H9 (cell line): ENCODE measurements around the gene SRP19. TPM values are rescaled to one million over a fixed set of nuclear protein-coding genes. Genes with fewer than 3 reads are reported as not detected.

Source experiments
- DNase-seq: peaks from one replicate; pipeline ENCODE4 v3.0.0-alpha.2; 2017
- H2AFZ ChIP-seq: one replicate; pipeline ENCODE4 v1.6.1; 2013; ENCODE audit warnings: mild to moderate bottlenecking, low read length, control low read depth, moderate library complexity
- H2AK5ac ChIP-seq: 2 replicates; pipeline ENCODE4 v1.6.1; 2013; ENCODE audit warnings: low read length, control low read depth, mixed read lengths; ENCODE audit not compliant: insufficient read length
- H2BK120ac ChIP-seq: one replicate; pipeline ENCODE4 v1.6.1; 2013; ENCODE audit warnings: low read depth, mild to moderate bottlenecking, low read length, control low read depth, inconsistent platforms; ENCODE audit not compliant: poor library complexity, severe bottlenecking
- H2BK12ac ChIP-seq: 2 replicates; pipeline ENCODE4 v1.6.1; 2013; ENCODE audit warnings: low read length, control low read depth, mixed read lengths, low read depth; ENCODE audit not compliant: insufficient read length
- H2BK15ac ChIP-seq: 2 replicates; pipeline ENCODE4 v1.6.1; 2013; ENCODE audit warnings: low read depth, low read length, control low read depth
- H2BK20ac ChIP-seq: one replicate; pipeline ENCODE4 v1.6.1; 2013; ENCODE audit warnings: low read depth, mild to moderate bottlenecking, low read length, control low read depth, inconsistent platforms; ENCODE audit not compliant: poor library complexity, severe bottlenecking
- H2BK5ac ChIP-seq: 2 replicates; pipeline ENCODE4 v1.6.1; 2013; ENCODE audit warnings: low read length, control low read depth, mixed read lengths; ENCODE audit not compliant: insufficient read length
- H3K14ac ChIP-seq: 2 replicates; pipeline ENCODE4 v1.6.1; 2013; ENCODE audit warnings: low read length, control low read depth; ENCODE audit not compliant: insufficient read depth
- H3K18ac ChIP-seq: 2 replicates; pipeline ENCODE4 v1.6.1; 2013; ENCODE audit warnings: low read depth, mild to moderate bottlenecking, mixed read lengths, low read length, control low read depth; ENCODE audit not compliant: insufficient read length
- H3K23ac ChIP-seq: 2 replicates; pipeline ENCODE4 v1.6.1; 2013; ENCODE audit warnings: low read length, control low read depth, mixed read lengths, low read depth; ENCODE audit not compliant: insufficient read length
- H3K23me2 ChIP-seq: 2 replicates; pipeline ENCODE4 v1.6.1; 2013; ENCODE audit warnings: low read depth, mild to moderate bottlenecking, mixed read lengths, low read length, control low read depth; ENCODE audit not compliant: insufficient read length, poor library complexity, severe bottlenecking
- H3K27ac ChIP-seq: 2 replicates; pipeline ENCODE4 v1.5.1; 2013; ENCODE audit warnings: low read length, control low read depth, mixed read lengths, low read depth; ENCODE audit not compliant: insufficient read length
- H3K27me3 ChIP-seq: 2 replicates; pipeline ENCODE4 v1.6.1; 2013; ENCODE audit warnings: low read length, control low read depth, inconsistent platforms; ENCODE audit not compliant: insufficient read depth
- H3K4ac ChIP-seq: 2 replicates; pipeline ENCODE4 v1.6.1; 2013; ENCODE audit warnings: low read depth, mild to moderate bottlenecking, control low read depth, inconsistent platforms, low read length, moderate library complexity
- H3K4me1 ChIP-seq: 2 replicates; pipeline ENCODE4 v1.6.1; 2013; ENCODE audit warnings: low read length, control low read depth, inconsistent platforms; ENCODE audit not compliant: insufficient read depth
- H3K4me2 ChIP-seq: 2 replicates; pipeline ENCODE4 v1.6.1; 2013; ENCODE audit warnings: low read length, control low read depth, mixed read lengths; ENCODE audit not compliant: insufficient read length, insufficient read depth
- H3K56ac ChIP-seq: 2 replicates; pipeline ENCODE4 v1.6.1; 2013; ENCODE audit warnings: low read depth, mild to moderate bottlenecking, mixed read lengths, low read length, control low read depth; ENCODE audit not compliant: insufficient read length
- H3K79me1 ChIP-seq: 2 replicates; pipeline ENCODE4 v1.6.1; 2013; ENCODE audit warnings: low read depth, mild to moderate bottlenecking, moderate library complexity, low read length, control low read depth, inconsistent platforms; ENCODE audit not compliant: insufficient read depth, poor library complexity, severe bottlenecking
- H3K79me2 ChIP-seq: 2 replicates; pipeline ENCODE4 v1.6.1; 2013; ENCODE audit warnings: low read length, control low read depth, inconsistent platforms; ENCODE audit not compliant: insufficient read depth
- H3K9ac ChIP-seq: 2 replicates; pipeline ENCODE4 v1.6.1; 2013; ENCODE audit warnings: low read length, control low read depth, mixed read lengths; ENCODE audit not compliant: insufficient read length; ENCODE audit errors: extremely low read depth
- H3K9me3 ChIP-seq: one replicate; pipeline ENCODE4 v1.6.1; 2013; ENCODE audit warnings: low read depth, low read length, inconsistent platforms; ENCODE audit not compliant: control insufficient read depth
- H3T11ph ChIP-seq: one replicate; pipeline ENCODE4 v1.6.1; 2013; ENCODE audit warnings: mild to moderate bottlenecking, low read length, control low read depth, inconsistent platforms
- H4K20me1 ChIP-seq: one replicate; pipeline ENCODE4 v1.6.1; 2013; ENCODE audit not compliant: control insufficient read depth, insufficient read length, insufficient read depth
- H4K5ac ChIP-seq: 2 replicates; pipeline ENCODE4 v1.6.1; 2013; ENCODE audit warnings: low read depth, mild to moderate bottlenecking, mixed read lengths, low read length, control low read depth; ENCODE audit not compliant: insufficient read length
- H4K8ac ChIP-seq: replicated peaks from 2 replicates; pipeline ENCODE4 v1.6.1; 2013; ENCODE audit warnings: low read length, control low read depth, mixed read lengths, low read depth; ENCODE audit not compliant: insufficient read length
- H4K91ac ChIP-seq: 2 replicates; pipeline ENCODE4 v1.6.1; 2013; ENCODE audit warnings: low read depth, mild to moderate bottlenecking, moderate library complexity, mixed read lengths, low read length, control low read depth; ENCODE audit not compliant: insufficient read length
- H3K27ac Mint-ChIP-seq, 3 experiments: 2 replicates in 2 of 3; 3 replicates in 1 of 3; pipeline ENCODE4 v1.8.0; 2020 to 2021; ENCODE audit warnings: mixed read lengths in 3 of 3, mild to moderate bottlenecking in 1 of 3, moderate library complexity in 1 of 3
- H3K27me3 Mint-ChIP-seq: 2 replicates; pipeline ENCODE4 v1.8.0; 2021; ENCODE audit warnings: low read depth, mild to moderate bottlenecking, moderate library complexity, mixed read lengths
- H3K36me3 Mint-ChIP-seq, 3 experiments: 2 replicates in 2 of 3; 3 replicates in 1 of 3; pipeline ENCODE4 v1.8.0; 2020 to 2021; ENCODE audit warnings: low read depth in 3 of 3, mixed read lengths in 3 of 3; ENCODE audit not compliant: insufficient read depth in 1 of 3
- H3K4me1 Mint-ChIP-seq, 2 experiments: 2 replicates each; pipeline ENCODE4 v1.8.0; 2020; ENCODE audit warnings: mixed read lengths in 2 of 2
- H3K4me3 Mint-ChIP-seq, 2 experiments: 2 replicates in 1 of 2; 3 replicates in 1 of 2; pipeline ENCODE4 v1.8.0; 2020 to 2021; ENCODE audit warnings: mild to moderate bottlenecking in 2 of 2, mixed read lengths in 2 of 2, moderate library complexity in 1 of 2
- H3K9me3 Mint-ChIP-seq, 2 experiments: 2 replicates in 1 of 2; 3 replicates in 1 of 2; pipeline ENCODE4 v1.8.0; 2020; ENCODE audit warnings: mild to moderate bottlenecking in 2 of 2, mixed read lengths in 2 of 2, moderate library complexity in 1 of 2
- CTCF ChIP-seq: fragments of 200-600 bp; sonication (generic); conservative IDR thresholded peaks from 3 replicates; pipeline ENCODE4 v1.8.0; 2021; ENCODE audit warnings: antibody characterized with exemption, mild to moderate bottlenecking
- WGBS: extraction: QIAGEN DNeasy Blood & Tissue Kit; methylation state at CpG from one replicate; pipeline ENCODE4 v1.1.7; 2013; ENCODE audit warnings: missing lambda C conversion rate, low lambda C conversion rate, mixed read lengths; ENCODE audit not compliant: insufficient read length; ENCODE audit errors: extremely low coverage; 5-methylcytosine and 5-hydroxymethylcytosine counted together
- total RNA-seq: library from RNA; stranded (reverse); gene quantifications from 2 replicates; pipeline ENCODE4 v1.2.1, GENCODE V29; 2021

SRP19 gene
- total RNA-seq, 1 experiment from 2014 or later, result 78.9 TPM

- Histone ChIP-seq H3K4me2 (no peak overlapping the region), H3K4ac (no peak overlapping the region), H3K14ac (no peak overlapping the region), H4K5ac (no peak overlapping the region), H3K23me2 (no peaks in the 10 kb centered on the region), H3K27ac (no peak overlapping the region), H2BK12ac (no peak overlapping the region), H3K56ac (no peak overlapping the region), H3K18ac (no peak overlapping the region), H2BK5ac (no peak overlapping the region), H3K79me1 (no peaks in the 10 kb centered on the region), H2BK20ac (no peak overlapping the region), H2AK5ac (no peak overlapping the region), H3K4me1 (peaks cover under 1% of the 10 kb centered on the region; the same call in 1 of the 2 replicates), H4K8ac (no peak overlapping the region), H3K27me3 (no peaks in the 10 kb centered on the region), H2BK120ac (no peak overlapping the region), H2BK15ac (no peak overlapping the region), H2AFZ (no peak overlapping the region), H3K9me3 (no peaks in the 10 kb centered on the region), H3T11ph (no peak overlapping the region), H3K79me2 (no peaks in the 10 kb centered on the region), H4K20me1 (no peaks in the 10 kb centered on the region), H3K9ac (no peak overlapping the region), H3K23ac (no peak overlapping the region), H4K91ac (no peak overlapping the region)
- Mint-ChIP-seq H3K36me3 (peaks cover 19 to 42% (median 37%) of the 10 kb centered on the region in 3 experiments; a peak in 6 of 7 replicates), H3K27me3 (no peaks in the 10 kb centered on the region), H3K9me3 (no peaks in the 10 kb centered on the region), H3K4me1 (peaks cover 9 to 12% of the 10 kb centered on the region in 2 experiments), H3K27ac (no peak overlapping the region), H3K4me3 (no peak overlapping the region)
- no peak for DNase-seq
- no CpG with 5 or more reads among the region's 2 CpGs for whole genome bisulfite sequencing
- TF ChIP-seq CTCF, result no peak
These were observed 30.7 kb upstream of the SRP19 start for GRCh38 chr5:112830378-112830777.
